NCI-H1092 treated with DMSO at 0.1 percent for 48 hours (cell line): ENCODE results near the gene MFSD2B.

ENCODE experiments used
- DNase-seq: peaks from one replicate; lab custom pipeline; 2025; lab: John Stamatoyannopoulos, UW

The MFSD2B gene

GRCh38 chr2:24050041-24050979, 40.4 kb downstream of the MFSD2B start:
- no peak for DNase-seq

DNA sequence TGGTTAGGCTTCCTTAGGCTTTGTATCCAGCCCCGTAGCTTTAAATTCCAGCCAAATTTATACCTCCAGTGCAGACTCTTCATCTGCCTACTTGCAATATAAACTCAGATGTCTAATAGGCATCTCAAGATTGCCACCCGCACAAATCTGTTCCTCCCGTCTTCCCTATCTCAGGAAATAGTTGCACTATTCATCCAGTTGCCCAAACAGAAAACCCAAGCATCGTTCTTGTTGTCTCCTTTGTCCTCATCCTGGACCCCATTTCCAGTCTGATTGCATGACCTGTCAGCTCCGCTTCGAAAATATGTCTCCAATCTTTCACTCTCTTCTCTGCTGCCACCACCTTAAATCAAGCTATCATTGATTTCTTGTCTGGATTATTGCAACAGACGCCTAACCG, 41.9 kb downstream of the MFSD2B start:
- DNase-seq, result no peak

GRCh38 chr2:24052951-24053350, 43.1 kb downstream of the MFSD2B start:
- no peak for DNase-seq

- no peak for DNase-seq
Measured at GRCh38 chr2:24054366-24055010, 44.6 kb downstream of the MFSD2B start.

DNA sequence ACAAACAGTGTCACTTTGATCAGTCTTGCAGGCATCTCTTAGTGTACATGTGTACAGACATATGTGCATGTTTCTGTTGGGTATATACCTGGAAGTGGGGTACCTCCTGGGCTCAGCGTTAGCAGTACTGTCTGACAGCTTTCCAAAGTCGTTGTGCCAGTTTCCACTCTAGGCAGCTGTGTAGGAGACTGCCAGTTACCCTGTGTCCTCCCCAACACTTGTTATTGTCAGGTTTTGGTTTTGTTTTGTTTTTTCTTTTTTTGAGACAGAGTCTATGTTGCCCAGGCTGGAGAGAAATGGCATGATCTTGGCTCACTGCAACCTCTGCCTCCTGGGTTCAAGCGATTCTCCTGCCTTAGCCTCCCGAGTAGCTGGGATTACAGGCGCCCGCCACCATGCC, 45.9 kb downstream of the MFSD2B start:
- DNase-seq, result no peak

GRCh38 chr2:24058564-24059271, 48.8 kb downstream of the MFSD2B start:
- no peak for DNase-seq

DNA sequence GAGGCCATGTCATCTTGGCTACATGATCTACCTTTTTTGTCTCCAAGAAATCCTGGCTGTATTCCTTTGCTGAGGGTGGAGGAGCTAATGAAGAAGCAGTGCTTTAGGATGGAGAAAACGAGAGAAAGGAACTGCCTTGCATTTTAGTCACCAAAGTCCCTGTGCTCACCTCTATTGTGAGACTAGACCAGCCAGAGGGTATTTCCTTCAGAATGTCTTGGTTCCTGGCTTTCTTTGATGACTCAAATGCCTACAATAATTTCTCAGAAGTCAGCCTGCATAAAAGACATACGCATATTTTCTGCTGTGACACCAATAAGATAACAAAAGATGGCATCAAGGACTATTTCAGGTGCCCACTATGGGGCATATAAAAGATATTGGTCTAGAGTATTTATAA, 55.5 kb downstream of the MFSD2B start:
- no peak for DNase-seq

GRCh38 chr2:24072259-24072658, 62.4 kb downstream of the MFSD2B start:
- no peak for DNase-seq

DNA sequence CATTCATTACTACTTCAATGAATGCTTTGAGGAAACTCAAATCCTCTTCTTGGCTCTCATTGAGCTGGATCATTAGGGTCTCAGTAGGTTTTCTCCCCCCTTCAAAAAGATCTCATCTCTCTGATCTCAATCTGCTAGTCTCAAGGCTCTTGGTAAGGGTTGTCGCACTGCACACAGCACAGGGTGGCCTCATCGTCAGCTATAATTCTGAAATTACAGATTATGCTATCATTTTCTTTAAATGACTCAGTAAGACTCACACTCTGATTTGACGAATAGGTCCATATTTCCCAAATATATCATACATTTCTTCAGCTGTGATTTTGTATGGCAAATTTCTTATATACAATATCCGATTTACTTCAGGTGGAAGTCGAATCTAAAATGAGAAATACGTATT, 63.9 kb downstream of the MFSD2B start:
- DNase-seq, result no peak

DNA sequence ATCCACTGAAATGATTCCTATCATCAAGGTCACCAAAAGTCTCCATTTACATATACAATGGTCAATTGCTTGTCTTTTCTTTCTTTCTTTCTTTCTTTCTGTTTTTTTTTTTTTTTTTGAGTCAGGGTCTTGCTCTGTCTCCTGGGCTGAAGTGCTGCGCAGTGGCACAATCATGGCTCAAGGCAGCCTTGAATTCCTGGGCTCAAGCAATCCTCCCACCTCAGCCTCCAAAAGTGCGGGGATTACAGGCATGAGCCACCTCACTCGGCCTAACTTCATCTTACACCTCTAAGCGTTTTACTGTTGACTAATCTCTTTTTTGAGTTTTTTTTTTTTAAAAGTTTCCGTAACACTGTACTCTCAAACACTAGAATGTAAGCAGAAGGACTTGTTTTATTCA, 65.4 kb downstream of the MFSD2B start:
- no peak for DNase-seq
